Lower lobe of right lung (tissue), 2 donors: ENCODE measurements around the gene COL18A1. TPM values are rescaled to one million over a fixed set of nuclear protein-coding genes. Genes with fewer than 3 reads are reported as not detected.

Experiments used
- ATAC-seq, 2 donors: fragments of 200-7000 bp; cut with Tn5 transposase; one replicate each; pipeline ENCODE4 v1.9.1; 2020 to 2022; ENCODE audit warnings: mild to moderate bottlenecking in 2 of 2, moderate library complexity in 2 of 2
- DNase-seq: peaks from one replicate; pipeline ENCODE4 v3.0.0-alpha.2; 2020
- H3K27ac ChIP-seq: fragments of 200-600 bp; one replicate; pipeline ENCODE4 v1.8.0; 2022
- H3K27me3 ChIP-seq: fragments of 200-600 bp; one replicate; pipeline ENCODE4 v1.8.0; 2022; ENCODE audit warnings: low read depth
- H3K36me3 ChIP-seq: fragments of 200-600 bp; one replicate; pipeline ENCODE4 v1.8.0; 2022; ENCODE audit warnings: mild to moderate bottlenecking
- H3K4me1 ChIP-seq: fragments of 200-600 bp; one replicate; pipeline ENCODE4 v1.8.0; 2022
- H3K4me3 ChIP-seq: fragments of 200-600 bp; one replicate; pipeline ENCODE4 v1.8.0; 2022; ENCODE audit warnings: mild to moderate bottlenecking
- H3K9me3 ChIP-seq: fragments of 200-600 bp; one replicate; pipeline ENCODE4 v1.8.0; 2022
- intact Hi-C: fragments of 100-400 bp; cut with DNase I; formaldehyde crosslinking; loops from one replicate; pipeline ENCODE4 v1.11.0; 2022
- total RNA-seq: library from RNA; stranded (reverse); fragmentation: NEBNext Ultra II Directional; extraction: Animal tissue kit (Norgen Biotek cat#: 25700); gene quantifications from one replicate; pipeline ENCODE4 v1.2.1, GENCODE V29; 2021
- TF ChIP-seq, protein P1 (sequence below): fragments of 200-600 bp; IDR thresholded peaks from one replicate; pipeline ENCODE4 v1.8.0; 2022; ENCODE audit warnings: antibody characterized with exemption, mild to moderate bottlenecking
- donor health status: DM: no; HTN: yes; CAD: no; lungs with severe emphysema.

COL18A1 gene
- total RNA-seq, 1 donor from 2014 or later, result 45.1 TPM

DNA sequence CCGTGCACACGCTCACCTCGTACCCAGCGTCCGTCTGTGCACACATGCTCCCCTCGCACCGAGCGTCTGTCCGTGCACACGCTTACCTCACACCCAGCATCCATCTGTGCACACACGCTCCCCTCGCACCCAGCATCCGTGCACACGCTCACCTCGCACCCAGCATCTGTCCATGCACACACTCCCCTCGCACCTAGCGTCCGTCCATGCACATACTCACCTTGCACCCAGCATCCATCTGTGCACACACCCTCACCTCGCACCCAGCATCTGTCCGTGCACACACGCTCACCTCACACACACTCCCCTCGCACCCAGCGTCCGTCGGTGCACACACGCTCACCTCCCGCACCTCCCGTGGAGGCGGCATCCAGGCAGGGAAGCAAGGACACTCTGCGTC lies 24.4 kb upstream of the COL18A1 start:
- Histone ChIP-seq H3K9me3 (no peaks in the 10 kb centered on the region), H3K36me3 (no peaks in the 10 kb centered on the region), H3K4me1 (peaks cover 7% of the 10 kb centered on the region), H3K27ac (no peak overlapping the region), H3K4me3 (no peak overlapping the region), H3K27me3 (peaks cover 8% of the 10 kb centered on the region)
- ATAC-seq (no peak), DNase-seq (peak; percentile 25)
- TF ChIP-seq, protein P1, sequence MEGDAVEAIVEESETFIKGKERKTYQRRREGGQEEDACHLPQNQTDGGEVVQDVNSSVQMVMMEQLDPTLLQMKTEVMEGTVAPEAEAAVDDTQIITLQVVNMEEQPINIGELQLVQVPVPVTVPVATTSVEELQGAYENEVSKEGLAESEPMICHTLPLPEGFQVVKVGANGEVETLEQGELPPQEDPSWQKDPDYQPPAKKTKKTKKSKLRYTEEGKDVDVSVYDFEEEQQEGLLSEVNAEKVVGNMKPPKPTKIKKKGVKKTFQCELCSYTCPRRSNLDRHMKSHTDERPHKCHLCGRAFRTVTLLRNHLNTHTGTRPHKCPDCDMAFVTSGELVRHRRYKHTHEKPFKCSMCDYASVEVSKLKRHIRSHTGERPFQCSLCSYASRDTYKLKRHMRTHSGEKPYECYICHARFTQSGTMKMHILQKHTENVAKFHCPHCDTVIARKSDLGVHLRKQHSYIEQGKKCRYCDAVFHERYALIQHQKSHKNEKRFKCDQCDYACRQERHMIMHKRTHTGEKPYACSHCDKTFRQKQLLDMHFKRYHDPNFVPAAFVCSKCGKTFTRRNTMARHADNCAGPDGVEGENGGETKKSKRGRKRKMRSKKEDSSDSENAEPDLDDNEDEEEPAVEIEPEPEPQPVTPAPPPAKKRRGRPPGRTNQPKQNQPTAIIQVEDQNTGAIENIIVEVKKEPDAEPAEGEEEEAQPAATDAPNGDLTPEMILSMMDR, result no peak
- intact Hi-C loops, result no loop called here

DNA sequence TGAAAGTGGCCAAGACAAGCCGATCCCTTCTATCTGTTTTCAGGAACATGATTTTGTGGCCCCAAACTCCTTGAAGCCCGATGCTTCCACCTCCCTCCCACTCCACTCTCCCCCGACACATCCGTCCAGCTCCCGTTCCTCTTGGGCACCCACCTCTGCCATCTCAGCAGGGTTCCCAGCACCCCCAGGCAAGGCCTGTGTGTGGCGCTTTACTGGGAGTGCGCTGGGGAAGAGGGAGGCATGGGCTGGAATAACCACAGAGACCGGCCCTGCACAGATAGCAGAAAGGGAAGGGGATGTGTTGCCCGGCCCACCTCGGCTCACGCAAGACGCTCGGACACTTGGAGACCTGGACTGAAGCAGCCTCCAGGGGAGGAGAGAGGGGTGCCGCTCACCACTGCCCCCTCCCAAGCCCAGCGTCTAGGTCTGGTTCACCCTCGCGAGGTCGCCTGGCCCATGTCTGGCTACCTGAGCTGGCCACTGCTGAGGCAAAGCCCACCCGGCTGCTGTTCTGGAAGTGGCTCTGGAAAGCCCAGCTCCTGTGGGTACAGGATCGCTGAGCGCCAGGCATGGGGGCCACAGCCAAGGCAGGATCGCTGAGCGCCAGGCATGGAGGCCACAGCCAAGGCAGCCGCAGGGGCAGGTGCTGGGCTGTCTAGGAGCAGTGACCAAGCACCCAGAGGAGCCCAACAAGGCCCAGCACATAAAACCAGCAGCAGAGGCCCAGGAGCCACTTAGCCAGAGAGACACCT lies 23.8 kb upstream of the COL18A1 start:
- peaks cover 8% of the 10 kb centered on the region for H3K27me3 ChIP-seq
- ATAC-seq, result no peak
- TF ChIP-seq, protein P1, result no peak

DNA sequence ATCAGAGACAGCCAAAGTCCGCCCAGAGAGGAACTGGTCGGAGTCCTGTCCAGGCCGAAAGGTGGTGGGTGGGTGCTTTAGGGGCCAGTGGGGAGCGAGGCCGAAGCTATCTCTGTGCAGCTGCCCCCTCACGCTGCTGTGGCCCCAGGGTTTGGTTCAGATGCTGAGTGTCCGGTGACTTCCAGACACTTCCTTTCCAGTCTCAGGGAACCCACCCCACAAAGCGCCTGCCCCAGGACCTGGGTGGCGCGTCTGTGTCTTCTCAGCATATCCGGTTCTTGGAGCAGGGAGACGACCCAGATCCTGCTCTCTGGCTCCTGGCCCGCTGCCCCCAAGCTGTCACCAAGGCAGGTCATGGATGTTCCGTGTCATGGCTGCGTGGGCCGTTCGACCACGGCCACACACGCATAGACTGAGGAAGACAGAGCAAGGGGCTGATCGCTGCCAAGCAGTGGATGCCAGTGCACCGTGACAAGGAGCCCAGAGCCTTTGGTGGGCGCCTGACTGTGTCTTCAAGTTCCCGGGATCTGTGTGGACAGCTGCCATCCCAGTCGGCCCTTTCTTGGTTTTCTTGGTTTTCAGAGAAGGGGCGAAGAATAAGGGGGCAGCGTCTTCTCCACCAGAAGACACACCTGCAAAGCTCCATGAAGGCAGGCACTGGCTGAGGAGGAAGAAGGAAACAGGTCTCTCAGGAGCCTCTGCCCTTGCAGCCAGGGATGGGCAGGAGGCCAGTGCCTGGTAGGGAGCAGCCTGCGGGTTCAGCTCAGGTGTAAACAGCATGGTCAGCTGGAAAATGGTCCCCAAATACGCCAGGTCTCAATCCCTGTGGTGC lies 22.9 kb upstream of the COL18A1 start:
- no peaks in the 10 kb centered on the region for H3K9me3 ChIP-seq
- peaks cover 17% of the 10 kb centered on the region for H3K4me1 ChIP-seq
- no peak overlapping the region for H3K4me3 ChIP-seq
- no peaks in the 10 kb centered on the region for H3K36me3 ChIP-seq
- DNase-seq (peak; percentile 31), ATAC-seq (no peak)
- TF ChIP-seq, protein P1, result no peak
- H3K27me3 ChIP-seq, result peaks cover 8% of the 10 kb centered on the region
- intact Hi-C loops, result no loop called here
- no peak overlapping the region for H3K27ac ChIP-seq

More for the DNA sequence above, 23.8 kb upstream of the COL18A1 start:
- intact Hi-C loops, result no loop called here
- no peak overlapping the region for H3K27ac ChIP-seq
- DNase-seq, result peak; percentile 37
- peaks cover 8% of the 10 kb centered on the region for H3K4me1 ChIP-seq
- H3K9me3 ChIP-seq, result no peaks in the 10 kb centered on the region
- H3K4me3 ChIP-seq, result no peak overlapping the region
- H3K36me3 ChIP-seq, result no peaks in the 10 kb centered on the region

DNA sequence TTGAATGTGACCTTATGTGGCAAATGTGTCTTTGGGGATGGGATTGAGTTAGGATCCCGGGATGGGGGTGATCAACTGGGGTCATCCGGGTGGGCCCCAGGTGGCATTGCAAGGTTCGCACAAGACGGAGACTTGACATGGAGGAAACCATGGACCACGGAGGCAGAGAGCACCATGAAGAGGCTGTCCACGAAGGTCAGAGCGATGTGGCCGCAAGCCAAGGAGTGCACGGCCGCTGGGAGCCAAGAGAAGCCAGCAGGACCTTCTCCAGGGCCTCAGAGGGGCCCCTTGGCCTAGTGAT lies 22.3 kb upstream of the COL18A1 start:
- H3K4me1 ChIP-seq, result peaks cover 21% of the 10 kb centered on the region
- H3K27ac ChIP-seq, result no peak overlapping the region
- ATAC-seq (no peak), DNase-seq (peak; percentile 30)
- intact Hi-C loops, result no loop called here
- H3K36me3 ChIP-seq, result no peaks in the 10 kb centered on the region
- H3K9me3 ChIP-seq, result no peaks in the 10 kb centered on the region
- H3K4me3 ChIP-seq, result no peak overlapping the region
- TF ChIP-seq, protein P1, result no peak
- peaks cover 8% of the 10 kb centered on the region for H3K27me3 ChIP-seq

DNA sequence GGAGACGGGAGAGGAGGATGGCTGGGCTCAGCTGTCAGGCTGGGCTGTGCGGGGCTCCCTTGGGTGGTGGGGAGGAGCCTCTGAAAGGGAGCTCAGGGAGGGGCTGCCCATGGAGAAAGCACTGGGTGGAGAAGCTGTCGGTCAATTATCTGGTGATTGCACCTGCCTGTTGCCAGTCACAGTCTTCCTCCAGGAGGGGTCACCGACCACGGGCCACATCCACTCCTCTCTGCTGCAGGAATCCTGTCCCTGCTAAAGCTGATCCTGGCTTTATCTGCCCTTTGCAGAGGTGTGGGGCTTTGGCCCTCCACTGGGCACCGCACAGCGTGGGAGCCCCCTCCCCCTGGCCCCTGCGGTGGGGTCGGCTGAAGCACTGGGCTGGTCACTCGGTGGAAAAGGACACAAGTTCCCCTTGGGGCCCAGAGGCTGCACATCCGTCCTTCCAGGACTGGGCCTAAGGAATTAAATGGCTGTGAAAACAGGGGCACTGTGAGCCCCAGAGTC lies 21.8 kb upstream of the COL18A1 start:
- H3K27me3 ChIP-seq, result peaks cover 8% of the 10 kb centered on the region

More for the DNA sequence above, 21.8 kb upstream of the COL18A1 start:
- H3K4me3 ChIP-seq, result no peak overlapping the region
- peak; percentile 26 for DNase-seq
- H3K9me3 ChIP-seq, result no peaks in the 10 kb centered on the region
- intact Hi-C loops, result no loop called here
- no peak overlapping the region for H3K27ac ChIP-seq
- ATAC-seq, result no peak
- no peaks in the 10 kb centered on the region for H3K36me3 ChIP-seq
- TF ChIP-seq, protein P1, result no peak
- H3K4me1 ChIP-seq, result peaks cover 18% of the 10 kb centered on the region
